ENCODE measurements around the gene MYL3.

The MYL3 gene

GRCh38 chr3:46864061-46864881 lies 1.0 kb upstream of the MYL3 start:
- DNase-seq: no peak

GRCh38 chr3:46862369-46863025 lies 747 bp downstream of the MYL3 start:
- DNase-seq: no peak

GRCh38 chr3:46861605-46862368 lies 1.5 kb downstream of the MYL3 start:
- DNase-seq: no peak

GRCh38 chr3:46860810-46861604 lies 2.2 kb downstream of the MYL3 start:
- DNase-seq: no peak

GRCh38 chr3:46860017-46860809 lies 3.0 kb downstream of the MYL3 start:
- DNase-seq: peak; percentile 68

GRCh38 chr3:46859001-46859710 lies 4.1 kb downstream of the MYL3 start:
- no peak for DNase-seq

- no peak for DNase-seq
Observed at GRCh38 chr3:46858456-46858855, 4.8 kb downstream of the MYL3 start.

- no peak for DNase-seq
Observed at GRCh38 chr3:46857485-46858341, 5.5 kb downstream of the MYL3 start.

- no peak for DNase-seq
Observed at GRCh38 chr3:46856576-46857471, 6.4 kb downstream of the MYL3 start.

GRCh38 chr3:46854555-46854991 lies 8.7 kb downstream of the MYL3 start:
- DNase-seq: no peak

- no peak for DNase-seq
Observed at GRCh38 chr3:46853441-46854415, 9.5 kb downstream of the MYL3 start.

GRCh38 chr3:46852839-46853355 lies 10.3 kb downstream of the MYL3 start:
- DNase-seq: no peak

GRCh38 chr3:46852334-46852720 lies 10.9 kb downstream of the MYL3 start:
- DNase-seq: no peak

GRCh38 chr3:46851364-46852333 lies 11.6 kb downstream of the MYL3 start:
- no peak for DNase-seq

GRCh38 chr3:46850468-46850779 lies 12.8 kb downstream of the MYL3 start:
- no peak for DNase-seq

GRCh38 chr3:46849686-46850467 lies 13.4 kb downstream of the MYL3 start:
- DNase-seq: no peak
